Fibroblast of mammary gland (primary cell): ENCODE data around the gene PVR.
A peak's percentile ranks its signal among the peaks of the same experiment; 100 is the strongest.

Experiments used
- DNase-seq: peaks from one replicate; pipeline ENCODE4 v3.0.0-alpha.2; 2010; ENCODE audit warnings: low read depth
- H3K4me3 ChIP-seq: 2 replicates; pipeline ENCODE4 v1.5.1; 2011; ENCODE audit warnings: low read depth, mild to moderate bottlenecking, low read length, moderate library complexity; ENCODE audit not compliant: control insufficient read depth
- CTCF ChIP-seq: conservative IDR thresholded peaks from 2 replicates; pipeline ENCODE4 v1.5.1; 2011; ENCODE audit warnings: low read depth, low read length, inconsistent platforms; ENCODE audit not compliant: control insufficient read depth, insufficient read depth

The PVR gene

DNA sequence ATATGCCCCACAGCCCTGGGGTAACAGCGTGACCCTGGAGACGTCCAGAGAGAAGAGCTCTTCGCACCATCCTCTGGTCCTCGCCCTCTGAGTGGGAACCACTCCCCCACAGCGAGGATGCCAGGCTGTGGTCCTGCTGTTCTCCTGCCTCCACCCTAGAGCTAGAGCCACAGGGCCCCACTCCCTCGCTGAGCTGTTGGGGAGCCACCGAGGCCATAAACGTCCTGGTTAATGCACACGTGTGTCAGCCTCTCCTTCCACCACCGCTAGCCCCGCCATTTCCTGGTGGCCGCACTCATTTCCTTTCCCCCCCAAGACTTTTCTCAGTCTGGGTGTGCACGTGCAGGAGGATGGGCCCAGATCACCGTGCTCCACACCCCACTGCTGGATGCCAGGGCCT lies 66.8 kb downstream of the PVR start:
- no peak overlapping the region for H3K4me3 ChIP-seq
- TF ChIP-seq CTCF: no peak

DNA sequence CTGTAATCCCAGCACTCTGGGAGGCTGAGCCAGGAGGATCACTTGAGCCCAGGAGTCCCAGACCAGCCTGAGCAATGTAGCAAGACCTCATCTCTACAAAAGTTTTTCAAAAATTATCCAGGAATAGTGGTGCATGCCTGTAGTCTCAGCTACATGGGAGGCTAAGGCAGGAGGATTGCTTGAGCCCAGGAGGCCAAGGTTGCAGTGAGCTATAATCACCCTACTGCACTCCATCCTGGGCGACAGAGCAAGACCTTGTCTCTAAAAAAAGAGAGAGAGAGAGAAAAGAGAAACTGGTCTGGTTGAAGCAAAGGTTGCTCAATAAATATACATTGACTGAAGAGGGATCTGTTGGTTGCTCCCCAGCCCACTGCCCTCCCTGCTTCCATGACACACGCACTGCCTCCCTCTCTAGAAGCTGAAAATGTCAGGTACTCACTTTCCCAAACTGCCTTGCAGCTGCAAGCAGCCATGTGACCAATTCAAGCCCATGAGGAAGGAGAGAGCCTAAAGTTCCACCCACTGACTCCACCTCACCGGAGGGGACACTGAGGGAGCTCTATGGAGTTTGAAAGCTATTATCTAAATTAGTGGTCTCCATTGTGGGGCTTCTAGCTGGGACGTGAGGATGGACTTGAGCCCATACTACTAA lies 69.3 kb downstream of the PVR start:
- peak; percentile 15 for DNase-seq
- TF ChIP-seq CTCF: no peak

More for the DNA sequence above, 66.8 kb downstream of the PVR start:
- DNase-seq: no peak

More for the DNA sequence above, 69.3 kb downstream of the PVR start:
- no peak overlapping the region for H3K4me3 ChIP-seq
